NCI-H226 (cell line): ENCODE measurements around the gene ZNF613.
"Not testable (repeated sequence)": the region's sequence is repeated elsewhere in the genome, so short reads cannot be mapped to it uniquely, and the experiment has no call there.

Experiments
- DNase-seq: peaks from one replicate; pipeline ENCODE4 v3.0.0-alpha.2; 2015

ZNF613 gene

DNA sequence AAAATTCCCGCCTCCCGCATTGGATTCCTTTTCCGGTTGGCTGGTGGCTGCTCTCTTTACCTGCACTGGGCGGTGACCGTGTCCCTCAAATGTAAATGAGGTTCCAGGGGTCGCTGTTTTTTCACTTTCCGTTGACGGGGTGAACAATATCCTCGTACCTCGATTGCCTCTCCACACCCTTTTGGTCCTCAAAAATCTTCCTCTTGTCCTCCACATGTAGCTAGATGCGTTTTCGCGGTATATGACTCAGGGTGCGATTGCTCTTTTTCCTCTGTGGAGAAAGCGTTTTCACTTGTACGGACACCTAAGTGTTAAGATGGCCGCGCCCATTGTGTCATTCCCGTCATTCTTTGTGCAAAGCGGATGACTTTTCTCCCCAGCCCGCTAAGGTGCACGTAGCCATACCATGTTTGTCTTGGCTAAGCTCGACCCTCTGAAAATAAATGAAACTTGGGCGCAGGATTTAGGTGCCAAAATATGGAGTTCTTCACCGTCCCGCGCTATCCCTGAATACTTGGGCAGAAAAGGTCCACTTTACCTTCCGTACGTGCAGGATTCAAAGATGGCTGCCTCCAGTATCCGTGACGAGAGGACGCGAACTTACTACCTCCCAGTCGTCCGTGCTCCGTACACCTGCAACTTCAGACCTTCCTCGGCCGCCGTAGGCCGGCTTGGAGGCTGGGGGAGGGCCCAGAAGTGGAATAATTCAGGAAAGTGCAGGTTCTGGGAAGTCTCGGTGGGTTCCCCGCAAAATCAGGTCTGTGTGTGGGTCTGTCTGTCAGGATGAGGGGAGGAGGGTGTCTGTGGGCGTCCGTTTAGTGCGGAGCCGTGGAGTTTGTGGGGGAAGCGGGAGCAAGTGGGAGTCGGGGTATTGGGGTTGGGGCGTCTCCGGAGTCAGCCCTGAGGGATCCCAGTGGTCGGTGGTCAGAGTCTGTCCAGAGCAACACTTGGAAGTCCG, at the start of gene ZNF613:
Gene ZNF613 (plus strand): TSS at position 689 of the 958 bp plus-strand sequence. CDS start 8,749 bp downstream, outside the sequence.
- peak; percentile 92 for DNase-seq

DNA sequence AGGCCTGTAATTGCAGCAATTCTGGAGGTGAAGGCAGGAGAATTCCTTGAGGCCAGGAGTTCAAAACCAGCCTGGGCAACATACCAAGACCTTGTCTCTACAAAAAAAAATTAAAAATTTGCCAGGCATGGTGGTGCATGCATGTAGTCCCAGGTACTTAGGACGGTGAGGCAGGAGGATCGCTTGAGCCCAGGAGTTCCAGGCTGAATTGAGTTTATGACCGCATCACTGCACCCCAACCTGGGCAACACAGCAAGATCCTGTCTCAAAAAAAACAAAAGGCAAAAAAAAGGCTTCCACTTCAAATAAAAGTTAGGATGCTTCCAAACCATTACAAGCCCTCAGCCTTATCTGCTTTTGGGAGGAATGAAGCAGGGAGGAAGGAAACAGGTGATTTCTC, 44.8 kb upstream of the ZNF613 start:
- no peak for DNase-seq

DNA sequence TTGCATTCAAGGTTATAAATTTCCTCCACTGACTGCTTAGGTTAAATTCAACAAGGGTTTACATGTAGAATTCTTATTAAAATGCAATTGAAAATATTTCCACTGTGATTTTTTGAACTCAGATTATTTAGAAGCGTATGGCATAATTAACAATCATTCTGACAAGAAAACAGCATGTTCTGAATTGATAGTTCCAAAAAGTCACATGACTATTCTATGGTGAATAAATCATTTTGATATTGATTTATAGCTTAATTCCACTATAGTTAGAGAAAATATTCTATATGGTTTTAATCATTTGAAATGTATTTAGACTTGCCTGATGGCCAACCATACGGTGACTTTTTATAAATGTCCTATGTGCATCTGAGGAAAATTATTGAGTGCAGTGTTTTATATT, 42.6 kb upstream of the ZNF613 start:
- DNase-seq = no peak

DNA sequence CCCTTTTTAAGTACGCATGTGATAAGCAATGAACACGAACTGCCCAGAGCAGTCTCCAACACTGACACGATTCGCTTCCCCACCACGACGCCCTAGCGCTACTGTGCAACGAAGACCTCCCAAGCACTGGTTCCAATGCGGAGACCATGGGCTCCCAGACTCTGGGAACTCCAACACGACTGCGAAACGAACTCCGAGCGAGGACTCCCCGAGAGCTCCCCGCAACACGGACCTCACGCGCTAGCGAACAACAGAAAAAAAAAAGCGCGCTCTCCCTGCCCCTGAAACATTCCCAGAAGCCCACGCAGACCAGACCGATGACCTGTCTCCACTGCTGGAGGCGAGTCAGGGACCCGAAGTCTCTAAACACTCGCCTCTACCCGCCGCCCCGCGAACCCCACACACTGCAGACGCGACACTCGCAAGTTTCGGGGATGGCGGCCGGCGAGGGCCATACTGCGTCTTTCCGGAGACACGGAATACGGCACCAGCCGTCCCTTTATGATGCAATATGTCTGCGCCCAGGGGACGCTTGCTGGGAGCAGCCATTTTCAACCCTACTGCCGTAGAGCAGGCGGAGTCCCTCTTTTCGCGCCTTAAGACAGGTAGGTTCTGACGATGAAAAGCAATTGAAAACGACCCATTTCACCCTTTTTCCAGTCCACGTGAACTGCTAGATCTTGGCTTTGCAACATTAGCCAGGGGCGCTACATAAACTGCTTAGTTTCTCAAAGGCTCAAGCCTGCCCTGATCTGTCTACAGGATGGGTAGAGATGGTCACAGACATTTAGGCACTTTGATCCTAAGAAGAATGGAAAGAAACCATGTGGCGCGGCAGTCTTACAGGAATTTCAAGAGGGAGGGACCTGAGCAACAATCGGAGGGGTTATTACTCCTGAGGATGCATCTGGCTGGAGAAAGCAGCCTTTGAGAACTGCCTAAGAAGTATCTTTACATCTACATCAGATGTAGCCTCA, 39.5 kb upstream of the ZNF613 start, which contains the start of gene ZNF577:
Gene ZNF577 (minus strand): TSS at position 430 of the 977 bp plus-strand sequence. CDS start 7,569 bp downstream, outside the sequence.
- no peak for DNase-seq

DNA sequence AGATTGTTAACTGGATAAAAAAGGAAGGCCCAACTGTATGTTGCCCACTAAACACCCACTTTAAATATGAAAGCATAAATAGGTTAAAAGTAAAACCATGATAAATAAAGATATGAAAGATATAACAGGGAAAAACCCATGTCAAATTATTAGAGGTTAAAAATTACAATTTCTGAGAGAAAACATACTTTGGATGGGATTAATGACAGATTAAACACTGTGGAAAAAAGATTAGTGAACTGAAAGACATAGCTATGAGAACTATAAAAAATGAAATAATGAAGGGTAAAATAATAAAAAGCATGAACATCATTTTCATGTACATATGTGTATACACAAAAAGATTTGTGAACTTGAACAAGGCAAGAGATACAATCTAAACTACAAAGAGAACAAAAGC, 37.3 kb upstream of the ZNF613 start:
- DNase-seq = no peak

DNA sequence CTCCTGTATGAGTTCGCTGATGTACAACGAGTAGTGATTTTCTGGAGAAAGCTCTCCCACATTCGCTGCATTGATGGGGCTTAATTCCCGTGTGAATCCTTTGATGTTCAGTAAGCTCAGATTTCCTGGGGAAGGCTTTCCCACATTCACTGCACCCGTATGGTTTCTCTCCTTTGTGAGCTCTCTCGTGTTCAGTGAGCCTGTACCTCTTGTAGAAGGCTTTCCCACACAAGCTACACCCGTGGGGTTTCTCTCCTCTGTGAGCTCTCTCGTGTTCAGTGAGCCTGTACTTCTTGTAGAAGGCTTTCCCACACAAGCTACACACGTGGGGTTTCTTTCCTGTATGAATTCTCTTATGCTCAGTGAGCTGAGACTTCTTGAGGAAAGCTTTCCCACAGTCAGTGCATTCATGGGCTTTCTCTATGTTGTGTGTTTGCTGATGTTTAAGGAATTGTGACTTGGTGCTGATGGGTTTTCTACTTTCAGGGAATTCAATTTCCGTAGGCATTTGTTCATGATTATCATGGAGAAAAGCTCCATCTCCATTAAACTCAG, 36.0 kb upstream of the ZNF613 start:
- DNase-seq = no peak

DNA sequence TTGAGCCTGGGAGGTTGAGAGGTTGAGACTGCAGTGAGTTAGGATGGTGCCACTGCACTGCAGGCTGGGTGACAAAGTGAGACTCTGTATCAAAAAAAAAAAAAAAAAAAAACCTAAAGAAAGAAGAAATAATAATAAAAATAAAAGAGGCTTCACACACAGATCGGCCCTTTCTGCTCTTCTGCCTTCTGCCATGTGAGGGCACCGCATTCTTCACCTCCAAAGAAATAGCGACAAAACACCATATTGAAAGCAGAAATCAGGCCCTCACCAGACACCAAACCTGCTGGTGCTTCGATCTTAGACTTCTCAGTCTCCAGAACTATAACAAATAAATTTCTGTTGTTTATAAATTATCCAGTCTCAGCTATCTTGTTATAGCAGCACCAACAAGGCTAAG, 25.4 kb upstream of the ZNF613 start:
- no peak for DNase-seq

DNA sequence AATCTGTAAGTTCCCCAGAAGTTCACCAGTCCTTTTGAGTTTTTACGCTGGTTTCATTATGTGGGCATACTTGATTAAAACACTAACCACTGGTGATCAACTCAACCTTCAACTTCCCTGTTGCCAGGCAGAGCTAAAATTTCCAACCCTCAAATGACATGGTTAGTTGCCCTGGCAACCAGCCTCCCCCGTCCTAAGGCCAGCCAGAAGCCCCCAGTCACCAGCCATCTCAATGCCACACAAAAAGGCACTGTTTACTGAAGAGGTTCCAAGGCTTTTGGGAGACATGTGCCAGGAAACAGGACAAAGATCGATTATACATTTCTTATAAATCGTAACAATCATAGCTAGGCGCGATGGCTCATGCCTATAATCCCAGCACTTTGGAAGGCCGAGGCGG, 24.1 kb upstream of the ZNF613 start:
- DNase-seq = no peak

DNA sequence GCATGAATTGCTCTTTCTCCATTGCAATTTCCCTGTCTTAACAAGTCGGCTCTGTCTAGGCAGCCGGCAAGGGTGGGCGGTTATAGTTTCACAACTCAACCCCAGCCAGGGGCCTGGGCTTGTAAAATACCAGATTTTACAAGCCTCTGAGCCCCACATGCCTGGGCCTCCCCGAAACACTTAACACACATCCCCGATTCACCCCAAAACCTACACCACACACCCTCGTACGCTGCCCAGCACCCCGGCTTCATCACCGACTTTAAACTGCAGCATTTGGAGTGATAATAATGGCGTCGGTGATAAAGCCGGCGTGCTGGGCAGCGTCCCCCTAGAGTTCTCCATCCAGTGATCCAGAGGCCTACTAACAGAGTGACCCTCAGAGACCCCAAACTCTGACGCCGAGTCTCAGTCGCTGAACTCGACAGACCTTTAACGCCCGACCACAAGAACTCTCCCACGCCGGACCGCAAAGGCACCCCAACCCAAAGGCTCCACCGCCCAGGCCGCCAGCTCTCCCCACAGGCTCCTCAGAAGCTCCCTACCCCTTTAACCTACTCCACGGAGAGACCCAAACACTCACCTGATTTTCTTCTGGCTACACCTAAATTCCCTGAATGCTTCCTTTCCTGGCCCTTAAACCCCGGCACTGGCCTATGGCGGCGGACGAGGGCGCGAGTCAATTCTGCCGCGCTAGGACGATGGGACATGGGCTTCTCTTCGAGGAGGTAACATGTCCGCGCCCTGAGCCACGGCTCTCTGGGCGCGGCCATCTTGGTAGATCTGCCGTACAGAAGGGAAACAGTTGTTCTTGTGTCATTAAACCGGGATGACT, 22.7 kb upstream of the ZNF613 start, which contains the start of gene ZNF649:
Gene ZNF649 (minus strand): TSS at position 687 of the 835 bp plus-strand sequence. CDS start 4,910 bp downstream, outside the sequence.
- peak; percentile 10 for DNase-seq

DNA sequence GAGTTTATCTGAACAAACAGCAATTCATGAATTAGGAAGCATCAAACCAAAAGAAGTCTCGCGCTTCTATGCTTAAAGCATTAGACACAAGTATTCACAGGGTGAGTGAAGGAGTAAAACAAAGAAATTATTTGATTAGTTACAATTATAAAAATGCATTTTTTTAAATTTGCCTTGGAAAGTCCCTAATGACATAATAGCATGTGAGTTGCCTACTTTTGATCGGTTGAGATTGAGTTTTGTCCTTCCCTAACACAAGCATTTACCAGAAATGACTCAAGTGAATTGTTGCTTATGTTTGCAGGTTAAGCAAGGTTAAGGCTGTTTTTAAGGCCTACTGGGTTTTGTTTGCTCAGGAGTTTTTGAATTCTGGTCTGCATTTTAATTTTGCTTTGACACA, 22.1 kb upstream of the ZNF613 start:
- no peak for DNase-seq

DNA sequence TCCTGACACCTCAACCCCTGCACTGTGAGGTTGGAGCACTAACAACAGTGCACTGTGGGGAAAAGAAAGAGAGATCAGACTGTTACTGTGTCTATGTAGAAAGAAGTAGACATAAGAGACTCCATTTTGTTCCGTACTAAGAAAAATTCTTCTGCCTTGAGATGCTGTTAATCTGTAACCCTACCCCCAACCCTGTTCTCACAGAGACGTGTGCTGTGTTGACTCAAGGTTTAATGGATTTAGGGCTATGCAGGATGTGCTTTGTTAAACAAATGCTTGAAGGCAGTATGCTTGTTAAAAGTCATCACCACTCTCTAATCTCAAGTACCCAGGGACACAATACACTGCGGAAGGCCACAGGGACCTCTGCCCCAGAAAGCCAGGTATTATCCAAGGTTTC, 21.6 kb upstream of the ZNF613 start:
- DNase-seq = not testable (repeated sequence)

DNA sequence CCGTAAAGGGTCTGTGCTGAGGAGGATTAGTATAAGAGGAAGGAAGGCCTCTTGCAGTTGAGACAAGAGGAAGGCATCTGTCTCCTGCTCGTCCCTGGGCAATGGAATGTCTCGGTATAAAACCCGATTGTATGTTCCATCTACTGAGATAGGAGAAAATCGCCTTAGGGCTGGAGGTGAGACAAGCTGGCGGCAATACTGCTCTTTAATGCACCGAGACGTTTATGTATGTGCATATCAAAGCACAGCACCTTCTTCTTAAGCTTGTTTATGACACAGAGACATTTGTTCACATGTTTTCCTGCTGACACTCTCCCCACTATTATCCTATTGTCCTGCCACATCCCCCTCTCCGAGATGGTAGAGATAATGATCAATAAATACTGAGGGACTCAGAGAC, 21.2 kb upstream of the ZNF613 start:
- DNase-seq = not testable (repeated sequence)

DNA sequence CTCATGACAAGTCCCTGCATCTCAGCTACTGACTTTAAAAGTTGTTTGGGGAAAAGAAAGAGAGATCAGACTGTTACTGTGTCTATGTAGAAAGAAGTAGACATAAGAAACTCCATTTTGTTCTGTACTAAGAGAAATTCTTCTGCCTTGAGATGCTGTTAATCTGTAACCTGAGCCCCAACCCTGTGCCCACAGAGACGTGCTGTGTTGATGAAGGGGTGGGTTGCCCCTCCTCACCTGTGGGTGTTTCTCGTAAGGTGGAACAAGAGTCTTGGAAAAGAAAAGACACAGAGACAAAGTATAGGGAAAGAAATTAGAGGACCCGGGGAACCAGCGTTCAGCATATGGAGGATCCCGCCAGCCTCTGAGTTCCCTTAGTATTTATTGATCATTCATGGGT, 19.3 kb upstream of the ZNF613 start:
- DNase-seq = not testable (repeated sequence)

DNA sequence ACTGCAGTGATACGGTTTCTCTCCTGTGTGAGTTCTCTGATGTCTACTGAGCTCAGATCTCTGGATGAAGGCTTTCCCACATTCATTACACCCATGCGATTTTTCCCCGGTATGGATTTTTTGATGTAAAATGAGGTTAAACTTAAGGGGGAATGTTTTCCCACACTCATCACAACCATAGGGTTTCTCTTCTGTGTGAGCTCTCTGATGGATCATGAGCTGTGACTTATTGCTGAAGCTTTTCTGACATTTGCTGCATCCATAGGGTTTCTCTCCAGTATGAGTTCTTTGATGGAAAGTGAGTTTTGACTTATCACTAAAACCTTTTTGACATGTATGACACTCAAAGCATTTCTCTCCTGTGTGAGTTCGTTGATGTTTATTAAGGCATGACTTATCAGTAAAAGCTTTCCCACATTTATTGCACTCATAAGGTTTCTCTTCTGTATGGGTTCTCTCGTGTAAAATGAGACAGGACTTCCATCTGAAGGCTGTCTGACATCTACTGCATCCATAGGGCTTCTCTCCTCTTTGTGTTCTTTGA, 11.9 kb upstream of the ZNF613 start:
- no peak for DNase-seq

DNA sequence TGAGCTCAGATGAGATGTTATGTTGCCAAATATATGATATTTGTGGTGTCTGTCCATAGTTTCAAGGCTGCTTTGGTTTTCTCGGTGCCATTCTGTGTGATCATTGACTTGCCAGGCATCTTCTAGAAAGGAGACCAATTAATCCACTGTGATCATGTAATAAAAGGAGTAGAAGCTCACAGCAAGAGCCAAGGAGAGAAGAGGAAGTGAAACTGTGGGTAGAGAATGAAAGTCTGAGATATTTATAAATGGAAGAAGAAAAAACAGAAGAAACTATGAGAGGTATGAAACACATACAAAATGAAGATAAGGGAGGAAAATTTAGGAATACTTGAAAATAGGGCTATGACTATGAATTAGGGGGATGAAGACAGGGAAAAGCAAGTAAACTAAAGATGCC, 11.1 kb upstream of the ZNF613 start:
- DNase-seq = no peak

DNA sequence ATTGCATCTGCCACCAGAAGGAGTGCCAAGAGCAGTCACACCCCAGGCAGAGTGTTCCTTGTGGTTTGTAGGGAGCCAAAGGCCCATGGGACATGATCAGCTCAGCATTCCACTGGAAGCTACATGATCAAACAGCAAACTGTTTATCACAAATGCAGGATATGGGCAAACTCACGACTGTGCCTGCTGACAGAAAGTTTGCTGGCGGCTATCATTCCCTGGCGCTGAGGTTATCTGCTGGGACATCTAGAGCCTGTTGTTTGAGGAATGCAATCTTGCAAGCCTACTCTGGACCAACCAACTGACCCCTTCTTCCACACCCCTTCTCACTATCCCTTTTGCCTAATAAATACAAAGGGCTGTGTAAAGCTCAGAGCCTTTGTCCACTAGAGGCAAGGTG, 7.7 kb upstream of the ZNF613 start:
- DNase-seq = no peak

DNA sequence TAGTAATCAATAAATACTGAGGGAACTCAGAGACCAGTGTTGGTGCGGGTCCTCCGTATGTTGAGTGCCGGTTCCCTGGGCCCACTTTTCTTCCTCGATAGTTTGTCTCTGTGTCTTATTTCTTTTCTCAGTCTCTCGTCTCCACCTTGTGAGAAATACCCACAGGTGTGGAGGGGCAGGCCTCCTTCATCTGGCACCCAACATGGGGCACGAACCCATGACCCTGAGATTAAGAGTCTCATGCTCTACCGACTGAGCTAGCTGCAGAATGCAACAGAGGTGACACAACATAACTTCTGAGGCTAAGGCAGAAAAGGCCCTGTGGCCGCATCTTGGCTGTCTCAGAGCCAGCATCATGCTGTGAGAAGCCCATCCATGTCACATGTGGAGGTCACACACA, 5.3 kb upstream of the ZNF613 start:
- no peak for DNase-seq

DNA sequence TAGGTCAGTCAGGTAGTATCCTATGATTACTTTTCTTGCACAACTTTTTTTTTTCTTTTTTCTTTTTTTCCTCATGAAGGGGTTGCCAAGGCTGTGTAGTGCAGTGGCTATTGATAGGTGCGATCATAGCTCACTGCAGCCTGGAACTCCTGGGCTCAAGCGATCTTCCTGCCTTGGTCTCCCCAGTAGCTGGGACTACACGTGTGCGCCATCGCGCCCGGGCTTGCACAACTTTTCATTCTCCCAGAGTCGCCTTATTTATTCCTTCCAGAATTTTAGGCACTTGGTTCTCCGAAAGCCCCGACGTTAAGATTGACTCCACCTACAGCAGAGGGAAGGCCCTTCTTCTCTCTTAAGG, 867 bp upstream of the ZNF613 start:
- DNase-seq = no peak

DNA sequence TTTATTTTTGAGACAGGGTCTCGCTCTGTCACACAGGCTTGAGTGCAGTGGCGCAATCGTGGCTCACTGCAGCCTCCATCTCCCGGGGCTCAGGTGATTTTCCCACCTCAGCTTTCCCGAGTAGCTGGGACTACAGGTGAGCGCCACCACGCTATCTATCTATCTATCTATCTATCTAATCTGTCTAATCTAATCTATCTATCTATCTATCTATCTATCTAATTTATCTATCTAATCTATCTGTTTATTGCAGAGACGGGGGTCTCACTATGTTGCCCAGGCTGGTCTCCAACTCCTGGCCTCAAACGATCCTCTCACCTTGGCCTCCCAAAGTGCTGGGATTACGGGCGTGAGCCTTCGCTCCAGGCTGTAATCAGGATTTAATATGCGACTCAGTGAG, 587 bp downstream of the ZNF613 start:
- DNase-seq = no peak

DNA sequence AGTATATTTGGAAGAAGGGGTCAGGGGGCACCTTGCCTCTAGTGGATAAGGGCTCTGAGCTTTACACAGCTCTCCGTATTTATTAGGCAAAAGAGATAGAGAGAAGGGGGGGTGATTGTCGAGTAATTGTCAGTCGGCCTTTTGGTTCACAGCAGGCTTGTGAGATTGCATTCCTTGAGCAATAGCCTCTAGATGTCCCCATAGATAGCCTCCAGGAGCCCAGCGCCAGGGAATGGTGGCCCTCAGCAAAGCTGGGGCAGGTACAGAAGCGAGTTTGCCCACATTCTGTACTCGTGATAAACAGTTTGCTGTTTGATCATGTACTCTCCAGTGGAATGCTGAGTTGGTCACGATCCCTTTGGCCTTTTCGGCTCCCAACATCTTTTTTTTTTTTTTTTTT, 4.6 kb downstream of the ZNF613 start:
- DNase-seq = no peak

DNA sequence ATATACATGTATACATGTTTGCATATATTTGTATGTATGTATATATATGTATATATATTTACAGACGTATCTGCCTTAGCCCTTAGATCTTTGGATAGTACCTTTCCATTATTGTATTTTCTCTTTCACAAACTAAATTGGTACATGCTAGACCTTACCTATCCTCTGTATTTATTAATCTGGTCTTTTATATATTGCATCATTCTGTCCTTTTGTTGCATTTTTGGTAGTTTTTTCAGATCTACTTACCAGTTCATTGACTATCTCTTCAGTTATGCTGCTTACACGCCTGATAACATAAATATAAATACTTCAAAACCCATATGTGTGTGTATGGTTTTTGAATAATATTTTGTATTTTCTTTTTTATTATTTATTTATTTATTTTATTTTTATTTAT, 11.7 kb downstream of the ZNF613 start:
- DNase-seq = no peak
